H4 (cell line): Measurements from ENCODE around the gene ARL5C. TPM values are rescaled to one million over a fixed set of nuclear protein-coding genes. Genes with fewer than 3 reads are reported as not detected.
"Not testable (repeated sequence)": the region's sequence is repeated elsewhere in the genome, so short reads cannot be mapped to it uniquely, and the experiment has no call there.

Experiments used
- DNase-seq: peaks from one replicate; pipeline ENCODE4 v3.0.0-alpha.2; 2015; ENCODE audit warnings: low spot score
- total RNA-seq: library from RNA; depleted of rRNA; stranded (reverse); fragments of >200 nt; shearing (Covaris generic); gene quantifications from 2 replicates; pipeline ENCODE4 v1.2.3, GENCODE V29; 2014

The ARL5C gene
- total RNA-seq, 1 experiment from 2014 or later = not detected

- DNase-seq = no peak
These were observed 23.9 kb downstream of the ARL5C start for GRCh38 chr17:39141915-39142664.

- no peak for DNase-seq
These were observed 24.7 kb downstream of the ARL5C start for GRCh38 chr17:39141294-39141693.

GRCh38 chr17:39139561-39139960 lies 26.4 kb downstream of the ARL5C start:
- no peak for DNase-seq

- peak; percentile 83 for DNase-seq
These were observed 26.8 kb downstream of the ARL5C start for GRCh38 chr17:39139161-39139511.

GRCh38 chr17:39138431-39139160 lies 27.4 kb downstream of the ARL5C start:
- no peak for DNase-seq

GRCh38 chr17:39134878-39135277 lies 31.1 kb downstream of the ARL5C start:
- no peak for DNase-seq

GRCh38 chr17:39132192-39132610 lies 33.8 kb downstream of the ARL5C start:
- peak; percentile 61 for DNase-seq

GRCh38 chr17:39131616-39132015 lies 34.3 kb downstream of the ARL5C start:
- DNase-seq = no peak

GRCh38 chr17:39130205-39130604 lies 35.8 kb downstream of the ARL5C start:
- DNase-seq = no peak

GRCh38 chr17:39129544-39129943 lies 36.4 kb downstream of the ARL5C start:
- not testable (repeated sequence) for DNase-seq

- DNase-seq = no peak
These were observed 39.5 kb downstream of the ARL5C start for GRCh38 chr17:39126436-39126835.

GRCh38 chr17:39125143-39125875 lies 40.7 kb downstream of the ARL5C start:
- no peak for DNase-seq

GRCh38 chr17:39123627-39124026 lies 42.3 kb downstream of the ARL5C start:
- no peak for DNase-seq

GRCh38 chr17:39122991-39123390 lies 43.0 kb downstream of the ARL5C start:
- DNase-seq = no peak

GRCh38 chr17:39121919-39122318 lies 44.0 kb downstream of the ARL5C start:
- DNase-seq = not testable (repeated sequence)

- DNase-seq = no peak
These were observed 47.1 kb downstream of the ARL5C start for GRCh38 chr17:39118674-39119419.

- no peak for DNase-seq
These were observed 49.7 kb downstream of the ARL5C start for GRCh38 chr17:39116224-39116623.

- DNase-seq = peak; percentile 21
These were observed 50.8 kb downstream of the ARL5C start for GRCh38 chr17:39115135-39115534.

GRCh38 chr17:39114723-39115122 lies 51.2 kb downstream of the ARL5C start:
- DNase-seq = no peak

GRCh38 chr17:39113871-39114270 lies 52.1 kb downstream of the ARL5C start:
- no peak for DNase-seq

- no peak for DNase-seq
These were observed 55.4 kb downstream of the ARL5C start for GRCh38 chr17:39110435-39111136.
